ENCODE data around the gene LGALS8.
"Not testable (repeated sequence)": the region's sequence is repeated elsewhere in the genome, so short reads cannot be mapped to it uniquely, and the experiment has no call there.

LGALS8 gene

DNA sequence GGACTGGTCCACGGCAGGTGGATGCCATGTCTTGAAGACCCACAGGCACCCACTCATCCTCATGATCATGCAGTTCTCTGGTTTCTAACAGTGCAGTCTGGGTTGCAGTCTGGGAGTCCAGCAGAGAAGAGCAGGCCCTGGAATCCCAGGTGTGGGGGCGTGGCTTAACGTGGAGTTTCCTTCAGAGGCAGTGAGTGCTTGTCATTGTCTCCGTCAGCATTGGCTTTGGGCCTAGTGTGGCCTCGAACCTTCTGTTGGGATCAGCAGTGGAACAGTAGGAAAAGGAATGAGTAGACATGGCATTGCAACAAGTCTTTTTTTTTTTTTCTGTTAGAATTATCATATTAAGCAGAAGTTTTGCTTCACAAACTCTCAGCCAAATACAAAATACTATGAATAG, 12.8 kb downstream of the LGALS8 start:
- in situ Hi-C loops (cut with MboI; ENCODE audit: low sequenced_read_pairs) = no loop called here

GRCh38 chr1:236540813-236541465, 17.2 kb downstream of the LGALS8 start:
- in situ Hi-C loops (cut with MboI; ENCODE audit: low sequenced_read_pairs) = no loop called here

DNA sequence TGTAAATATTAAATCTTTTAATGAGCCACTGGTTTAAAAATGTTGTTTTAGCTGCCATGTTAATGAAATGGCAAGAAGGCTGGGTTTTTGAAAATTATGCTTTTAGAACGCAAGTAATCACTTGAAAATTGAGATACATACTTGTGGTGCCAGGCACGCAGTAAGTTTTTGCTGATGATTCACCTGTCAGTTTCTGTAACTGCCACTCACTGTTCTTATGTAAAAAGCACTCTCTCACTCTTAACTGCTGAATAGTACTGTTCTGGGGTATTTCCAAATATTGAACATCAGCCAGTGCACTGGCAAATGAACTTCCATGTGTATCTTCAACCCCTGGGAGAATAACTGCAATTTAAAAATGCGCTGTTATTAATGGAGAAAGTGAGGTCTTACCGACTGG, 17.9 kb downstream of the LGALS8 start:
- in situ Hi-C loops (cut with MboI; ENCODE audit: low sequenced_read_pairs) = no loop called here

- in situ Hi-C loops (cut with MboI; ENCODE audit: low sequenced_read_pairs) = no loop called here
Observed at GRCh38 chr1:236543065-236543669, 19.4 kb downstream of the LGALS8 start.

GRCh38 chr1:236545621-236546169, 21.9 kb downstream of the LGALS8 start:
- in situ Hi-C loops (cut with MboI; ENCODE audit: low sequenced_read_pairs) = no loop called here

DNA sequence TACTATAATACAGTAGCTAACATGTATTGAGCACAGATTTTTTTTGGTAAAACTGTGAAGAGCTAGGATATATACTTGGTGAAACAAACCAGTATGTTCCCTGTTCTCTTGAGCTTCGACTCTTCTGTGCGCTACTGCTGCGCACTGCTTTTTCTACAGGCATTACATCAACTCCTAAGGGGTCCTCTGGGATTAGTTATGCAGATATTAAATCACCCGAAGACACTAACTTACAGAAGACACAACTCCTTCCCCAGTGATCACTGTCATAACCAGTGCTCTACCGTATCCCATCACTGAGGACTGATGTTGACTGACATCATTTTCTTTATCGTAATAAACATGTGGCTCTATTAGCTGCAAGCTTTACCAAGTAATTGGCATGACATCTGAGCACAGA, 24.7 kb downstream of the LGALS8 start:
- in situ Hi-C loops (cut with MboI; ENCODE audit: low sequenced_read_pairs) = no loop called here

GRCh38 chr1:236550961-236551851, 27.4 kb downstream of the LGALS8 start:
- in situ Hi-C loops (cut with MboI; ENCODE audit: low sequenced_read_pairs) = no loop called here

GRCh38 chr1:236552096-236552495, 28.3 kb downstream of the LGALS8 start:
- in situ Hi-C loops (cut with MboI; ENCODE audit: low sequenced_read_pairs) = no loop called here

GRCh38 chr1:236552901-236553300, 29.1 kb downstream of the LGALS8 start:
- in situ Hi-C loops (cut with MboI; ENCODE audit: low sequenced_read_pairs) = no loop called here

DNA sequence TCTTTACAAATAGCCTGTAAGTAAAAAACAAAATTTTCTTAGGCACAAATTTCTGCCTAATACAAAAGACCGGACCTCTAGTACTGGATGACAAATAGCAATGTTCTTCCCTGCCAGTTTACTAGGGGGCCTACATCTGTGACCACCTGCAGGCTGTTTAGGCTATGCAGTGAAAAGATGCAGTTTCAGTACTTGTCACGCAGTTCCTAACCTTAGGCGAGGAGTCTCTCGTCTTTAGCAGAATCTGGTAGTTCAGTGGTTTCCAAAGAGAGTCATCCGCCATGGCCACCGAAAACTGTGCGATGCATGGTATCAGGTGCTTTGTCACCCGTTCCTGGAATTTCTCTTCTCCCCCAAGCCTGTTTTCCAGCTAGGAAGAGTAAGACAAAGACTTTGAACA, 29.6 kb downstream of the LGALS8 start:
- in situ Hi-C loops (cut with MboI; ENCODE audit: low sequenced_read_pairs) = no loop called here

GRCh38 chr1:236556606-236557005, 32.8 kb downstream of the LGALS8 start:
- in situ Hi-C loops (cut with MboI; ENCODE audit: low sequenced_read_pairs) = no loop called here

GRCh38 chr1:236558081-236558480, 34.3 kb downstream of the LGALS8 start:
- in situ Hi-C loops (cut with MboI; ENCODE audit: low sequenced_read_pairs) = no loop called here

DNA sequence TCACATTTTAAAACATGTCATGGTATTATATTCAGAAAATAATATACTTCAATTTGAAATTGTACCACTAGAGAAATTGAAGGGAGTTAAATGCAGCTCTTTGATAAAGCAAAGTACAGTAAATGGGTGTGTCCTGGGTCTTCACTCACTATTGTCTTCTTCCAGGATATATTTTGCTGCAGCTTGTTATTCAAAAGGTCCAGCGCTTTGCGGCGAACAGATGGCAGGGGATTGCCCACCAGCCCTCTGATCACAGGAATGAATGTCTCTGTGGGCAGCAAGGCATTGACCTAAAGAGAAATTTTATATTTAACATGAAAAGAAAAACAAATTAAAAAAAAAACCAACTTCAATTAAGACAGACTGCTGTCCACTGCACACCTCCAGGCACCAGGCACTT, 35.1 kb downstream of the LGALS8 start:
- in situ Hi-C loops (cut with MboI; ENCODE audit: low sequenced_read_pairs) = no loop called here

GRCh38 chr1:236560213-236560771, 36.5 kb downstream of the LGALS8 start:
- in situ Hi-C loops (cut with MboI; ENCODE audit: low sequenced_read_pairs) = no loop called here

DNA sequence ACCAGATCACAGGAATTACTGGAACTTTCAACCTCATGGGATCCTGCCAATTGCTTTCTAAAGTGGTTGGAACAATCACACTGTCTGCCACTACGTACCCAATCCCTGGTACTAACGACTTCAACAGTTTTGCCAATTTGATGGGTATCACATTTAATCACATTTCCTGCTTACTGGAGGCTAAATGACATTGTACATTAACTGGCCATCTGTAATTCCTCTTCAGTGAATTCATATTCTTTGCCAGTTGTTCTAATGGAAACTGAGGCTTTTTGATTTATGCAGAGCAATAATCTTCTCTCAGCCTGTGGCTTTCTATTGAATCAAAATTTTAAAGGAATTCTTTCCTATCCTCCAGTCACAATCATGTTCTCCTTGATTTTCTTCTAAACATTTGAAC, 38.2 kb downstream of the LGALS8 start:
- in situ Hi-C loops (cut with MboI; ENCODE audit: low sequenced_read_pairs) = no loop called here

DNA sequence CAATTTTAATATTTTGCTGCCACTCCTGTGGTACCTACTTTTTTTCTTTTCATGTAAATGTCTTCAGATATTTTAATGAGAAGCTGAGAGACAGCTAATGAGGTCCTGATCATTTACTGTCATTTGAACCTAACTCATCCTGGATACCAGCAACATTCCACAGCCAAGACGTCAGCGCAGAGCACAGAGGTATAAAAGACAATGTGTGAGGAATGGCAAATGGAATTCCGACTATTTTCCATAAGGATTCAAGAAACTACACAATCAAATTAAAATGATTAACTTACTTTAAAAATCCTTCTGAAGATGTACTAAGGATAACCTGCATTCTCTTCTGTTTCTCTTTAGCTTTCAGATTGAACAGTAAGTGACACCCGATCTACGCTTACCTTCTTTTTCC, 41.7 kb downstream of the LGALS8 start:
- in situ Hi-C loops (cut with MboI; ENCODE audit: low sequenced_read_pairs) = no loop called here

- in situ Hi-C loops (cut with MboI; ENCODE audit: low sequenced_read_pairs) = no loop called here
Observed at GRCh38 chr1:236568285-236568894, 44.6 kb downstream of the LGALS8 start.

- in situ Hi-C loops (cut with MboI; ENCODE audit: low sequenced_read_pairs) = no loop called here
Observed at GRCh38 chr1:236575523-236575922, 51.7 kb downstream of the LGALS8 start.

DNA sequence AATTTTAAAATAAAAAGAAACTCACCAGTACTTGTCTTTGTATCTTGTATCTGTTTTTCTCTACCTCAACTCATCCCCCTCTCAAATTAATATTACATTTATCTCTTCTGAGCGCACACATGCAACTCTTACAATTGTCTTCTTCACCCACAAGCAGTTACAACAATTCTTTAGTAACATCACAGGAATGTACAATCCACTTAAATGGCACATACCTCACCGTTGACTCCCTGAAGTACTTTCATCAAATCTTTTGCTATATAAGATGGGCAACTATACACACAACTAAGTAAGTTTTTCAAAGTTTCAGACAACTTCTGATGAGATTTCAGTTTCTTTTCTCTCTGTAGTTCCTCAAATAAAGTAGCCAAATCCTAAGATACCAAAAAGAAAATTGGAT, 52.2 kb downstream of the LGALS8 start:
- in situ Hi-C loops (cut with MboI; ENCODE audit: low sequenced_read_pairs) = no loop called here

- in situ Hi-C loops (cut with MboI; ENCODE audit: low sequenced_read_pairs) = not testable (repeated sequence)
Observed at GRCh38 chr1:236577041-236577440, 53.3 kb downstream of the LGALS8 start.

GRCh38 chr1:236578661-236579060, 54.9 kb downstream of the LGALS8 start:
- in situ Hi-C loops (cut with MboI; ENCODE audit: low sequenced_read_pairs) = no loop called here
